Left cardiac atrium (tissue), 4 donors: ENCODE measurements around the gene PBX2. TPM values are rescaled to one million over a fixed set of nuclear protein-coding genes. Genes with fewer than 3 reads are reported as not detected.
A peak's percentile ranks its signal among the peaks of the same experiment; 100 is the strongest.
"Not testable (repeated sequence)": the region's sequence is repeated elsewhere in the genome, so short reads cannot be mapped to it uniquely, and the experiment has no call there.

Experiments
- ATAC-seq, 2 donors: fragments of 200-7000 bp; cut with Tn5 transposase; one replicate each; pipeline ENCODE4 v1.9.1; 2020; ENCODE audit warnings: mild to moderate bottlenecking in 2 of 2, moderate library complexity in 2 of 2
- DNase-seq: peaks from one replicate; pipeline ENCODE4 v3.0.0-alpha.2; 2020
- intact Hi-C, 2 donors: fragments of 100-400 bp; cut with DNase I; formaldehyde crosslinking; loops; one replicate each; pipeline versions ENCODE4 v1.14.1 to v1.15.1; 2022 to 2023
- total RNA-seq, 2 donors: library from RNA; stranded (reverse); fragmentation: NEBNext Ultra II Directional; extraction: Animal tissue kit (Norgen Biotek cat#: 25700); gene quantifications; one replicate each; pipeline ENCODE4 v1.2.1, GENCODE V29; 2021
- donor health status: DM: no; HTN: yes; CAD: no.
- donor health status: DM: no; HTN: yes; CAD: no; lungs with severe emphysema.
- donor health status: DM: yes; HTN: yes; CAD: no.
- donor health status: Dilated cardiomyopathy.

The PBX2 gene
- total RNA-seq, 2 donors from 2014 or later: 43.7 to 47.7 TPM

DNA sequence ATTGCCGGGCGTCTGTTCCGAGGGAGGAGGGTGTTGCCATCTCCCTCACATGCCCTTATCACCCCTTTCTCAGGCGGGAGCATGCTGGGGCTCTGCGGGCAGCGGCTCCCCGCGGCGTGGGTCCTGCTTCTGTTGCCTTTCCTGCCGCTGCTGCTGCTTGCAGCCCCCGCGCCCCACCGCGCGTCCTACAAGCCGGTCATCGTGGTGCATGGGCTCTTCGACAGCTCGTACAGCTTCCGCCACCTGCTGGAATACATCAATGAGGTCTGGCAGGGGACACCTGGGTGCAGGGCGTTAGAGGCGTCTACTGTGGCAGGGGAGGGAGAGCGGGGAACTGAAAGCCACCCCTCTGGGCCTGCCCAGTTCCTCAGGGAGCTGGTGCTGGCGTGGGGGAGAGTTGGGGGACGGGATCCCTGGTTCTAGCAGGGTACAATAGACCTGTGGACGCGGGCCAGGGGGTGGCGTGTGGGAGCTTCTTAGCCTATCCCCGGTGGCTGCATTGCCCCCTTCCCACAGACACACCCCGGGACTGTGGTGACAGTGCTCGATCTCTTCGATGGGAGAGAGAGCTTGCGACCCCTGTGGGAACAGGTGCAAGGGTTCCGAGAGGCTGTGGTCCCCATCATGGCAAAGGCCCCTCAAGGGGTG, 35.4 kb downstream of the PBX2 start:
- DNase-seq (peak; percentile 72), ATAC-seq (peak; percentile 63 to 66)
- intact Hi-C loops: loop anchor here in 1 of 2 donors (2.0 kb wide), 2 partner anchors 36 to 68 kb away; no protein-coding TSS in a partner anchor

GRCh38 chr6:32153564-32154513, 36.2 kb downstream of the PBX2 start, which contains the start of gene PPT2:
Gene PPT2 (plus strand): TSS chr6:32154141. CDS start chr6:32154595, 454 bp downstream.
- DNase-seq: peak; percentile 94
- peak; percentile 88 to 91 for ATAC-seq
- intact Hi-C loops: loop anchor here in 1 of 2 donors (2.0 kb wide), 2 partner anchors 35 to 67 kb away; no protein-coding TSS in a partner anchor

DNA sequence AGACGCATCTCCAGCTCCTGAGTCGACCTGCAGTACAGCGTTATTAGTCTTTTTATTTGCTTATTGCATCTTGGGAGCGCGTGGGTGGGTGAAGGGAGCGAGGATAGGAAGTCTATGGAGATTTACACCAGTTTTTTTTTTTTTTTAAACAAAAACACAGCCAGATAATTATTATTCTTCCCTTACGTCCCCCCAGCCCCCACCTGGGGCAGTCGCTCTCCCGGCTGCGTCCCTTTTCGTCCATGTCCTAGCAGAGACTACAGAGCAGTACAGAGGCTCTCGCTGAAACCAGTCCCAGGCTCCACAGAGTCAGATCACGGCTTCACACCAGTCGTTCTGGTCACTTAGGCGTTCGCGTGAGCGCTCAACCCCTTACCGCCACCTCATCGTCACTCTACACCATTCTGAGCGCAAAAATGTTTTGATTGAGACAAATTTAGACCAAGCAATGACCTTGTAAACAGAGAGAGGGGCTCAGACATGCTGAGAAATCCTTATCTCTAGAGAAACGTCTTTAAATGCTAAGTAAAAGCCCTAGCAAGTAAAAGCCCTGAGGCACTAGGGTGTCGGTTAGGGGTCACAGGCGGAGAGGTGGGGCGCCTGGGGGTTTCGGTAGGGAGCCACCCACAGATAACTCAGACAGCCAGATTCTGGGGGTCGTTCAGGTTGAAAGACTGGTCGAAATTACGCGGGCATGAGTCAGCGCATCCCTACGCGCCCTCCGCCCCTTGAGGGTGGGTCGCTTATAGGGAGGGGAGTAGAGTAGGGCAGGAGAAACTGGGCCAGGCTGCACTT, 37.0 kb downstream of the PBX2 start:
- intact Hi-C loops: no loop called here
- peak; percentile 31 to 53 for ATAC-seq
- peak; percentile 46 for DNase-seq

DNA sequence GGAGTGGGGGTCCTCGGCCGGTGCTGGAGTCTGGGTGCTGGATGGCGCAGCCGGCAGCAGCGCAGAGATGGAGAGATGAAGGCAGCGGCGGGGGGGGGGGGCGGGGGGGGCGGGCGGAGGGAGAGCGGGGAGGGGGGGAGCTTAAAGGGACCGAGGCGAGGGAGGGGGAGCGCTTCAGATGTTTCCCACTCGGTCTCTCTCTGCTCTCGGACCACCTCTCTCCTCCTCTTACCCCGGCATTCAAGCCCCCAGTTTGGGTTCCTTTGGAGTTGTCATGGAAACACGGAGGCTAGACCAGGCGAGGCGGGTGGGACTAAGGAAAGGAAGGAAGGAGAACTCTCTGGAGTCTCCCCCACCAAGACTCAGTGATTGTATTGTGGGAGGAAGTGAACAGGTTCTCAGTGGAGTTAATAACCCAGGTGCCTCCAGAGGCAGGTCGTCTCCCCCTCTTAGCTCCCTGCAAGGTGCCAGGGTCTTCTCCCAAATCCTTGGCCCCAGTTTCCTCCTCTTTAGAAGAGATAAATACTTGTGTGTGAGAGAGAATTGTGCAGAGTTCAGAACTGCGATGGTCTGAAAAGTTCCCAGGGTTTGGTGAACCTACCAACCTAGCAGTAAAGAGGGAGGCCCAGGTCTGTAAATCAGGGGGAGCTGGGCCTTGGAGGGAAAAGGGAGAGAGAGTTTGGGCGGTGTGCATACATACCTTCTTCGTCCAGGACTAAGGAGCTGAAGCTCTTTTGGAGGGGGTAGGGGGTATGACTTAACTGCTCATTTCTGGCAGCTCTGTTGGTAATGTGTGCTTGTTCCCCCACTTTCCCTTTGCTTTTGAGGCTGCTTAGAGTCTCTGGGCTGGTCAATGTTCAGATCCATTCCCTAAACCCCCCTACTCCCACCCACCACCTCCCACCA, 37.9 kb downstream of the PBX2 start, which contains the start of gene PRRT1:
TSS of gene PRRT1 (minus strand) at position 77 of the 906 bp plus-strand sequence. CDS start 112 bp downstream, outside the sequence.
- no peak for ATAC-seq
- no peak for DNase-seq
- intact Hi-C loops: no loop called here

DNA sequence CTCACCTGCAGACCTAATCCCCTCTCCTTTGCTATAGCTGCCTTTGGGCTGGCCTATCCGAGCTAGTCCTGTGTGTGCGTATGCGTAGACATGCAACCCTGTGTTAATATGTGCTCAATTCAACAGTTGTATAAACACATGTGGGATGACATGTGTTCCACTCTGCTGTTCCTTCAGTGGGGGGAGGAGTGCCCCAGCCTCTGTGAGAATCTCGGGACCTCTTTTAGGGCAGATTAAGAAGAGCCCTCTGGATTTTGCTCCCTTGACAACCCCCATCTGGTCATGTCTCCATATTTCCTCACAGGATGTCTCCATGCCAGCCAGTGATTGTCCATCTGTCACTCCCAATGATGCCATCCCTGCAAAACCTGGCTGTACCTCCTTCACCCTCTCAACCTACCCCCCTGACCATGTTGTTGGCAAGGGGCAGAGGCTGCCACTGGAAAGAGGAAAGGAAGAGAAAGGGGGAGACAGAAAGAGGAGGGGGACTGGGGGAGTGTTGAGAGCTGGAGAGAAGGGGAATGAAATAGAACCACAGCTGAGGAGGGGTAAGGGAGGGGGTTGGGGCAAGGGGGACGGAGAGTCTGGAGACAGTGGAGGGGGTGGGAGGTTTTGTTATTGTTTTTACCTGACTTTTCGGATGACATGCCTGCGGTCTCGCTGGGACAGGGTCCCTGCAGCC, 38.7 kb downstream of the PBX2 start:
- DNase-seq: no peak
- intact Hi-C loops: no loop called here
- ATAC-seq: no peak

DNA sequence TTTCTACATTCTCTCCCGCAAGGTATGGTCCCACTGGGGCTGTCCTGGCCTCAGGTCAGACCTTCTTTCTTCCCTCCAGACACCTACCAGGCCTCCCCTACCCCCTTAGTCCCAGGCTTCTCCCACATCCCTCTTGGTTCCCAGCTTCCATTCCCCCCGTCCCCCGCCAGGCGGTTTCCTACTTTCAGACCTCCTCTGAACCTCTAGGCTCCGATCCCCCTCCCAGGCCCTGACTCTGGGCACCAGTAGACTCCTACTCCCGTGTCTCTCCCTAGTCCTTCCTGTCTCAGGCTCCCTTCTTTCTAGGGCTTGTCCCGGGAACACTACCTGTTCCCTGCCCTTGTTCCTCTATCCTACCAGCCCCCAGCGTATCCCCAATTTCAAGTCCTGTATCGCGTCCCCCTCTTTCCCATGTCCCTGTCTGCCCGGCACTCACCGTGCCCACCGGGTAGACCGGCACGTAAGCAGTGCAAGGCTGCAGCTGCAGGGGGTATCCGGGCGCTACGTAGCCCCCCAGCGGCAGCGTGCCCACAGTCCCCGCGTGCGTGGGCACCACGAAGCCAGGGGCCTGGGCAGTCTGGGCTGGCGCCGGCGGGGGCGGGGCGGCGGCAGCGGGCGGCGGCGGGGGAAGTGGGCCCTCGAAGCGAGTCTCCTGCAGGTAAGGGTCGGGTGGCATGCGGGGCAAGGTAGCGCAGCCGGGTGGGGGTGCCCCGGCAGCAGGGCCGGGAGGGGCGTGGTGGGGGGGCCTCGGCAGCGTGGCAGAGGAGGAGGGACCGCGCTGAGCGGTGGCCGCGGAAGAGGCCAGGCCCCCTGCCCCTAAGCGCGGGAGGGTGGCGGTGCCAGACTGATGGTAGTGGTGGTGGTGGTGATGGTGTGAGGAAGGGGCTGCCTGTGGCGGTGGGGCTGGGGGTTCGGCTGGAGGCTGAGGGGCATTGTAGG, 39.8 kb downstream of the PBX2 start:
- DNase-seq: no peak
- intact Hi-C loops: no loop called here
- no peak for ATAC-seq

GRCh38 chr6:32149092-32149755, 40.8 kb downstream of the PBX2 start:
- no peak for DNase-seq
- ATAC-seq: no peak
- intact Hi-C loops: no loop called here

DNA sequence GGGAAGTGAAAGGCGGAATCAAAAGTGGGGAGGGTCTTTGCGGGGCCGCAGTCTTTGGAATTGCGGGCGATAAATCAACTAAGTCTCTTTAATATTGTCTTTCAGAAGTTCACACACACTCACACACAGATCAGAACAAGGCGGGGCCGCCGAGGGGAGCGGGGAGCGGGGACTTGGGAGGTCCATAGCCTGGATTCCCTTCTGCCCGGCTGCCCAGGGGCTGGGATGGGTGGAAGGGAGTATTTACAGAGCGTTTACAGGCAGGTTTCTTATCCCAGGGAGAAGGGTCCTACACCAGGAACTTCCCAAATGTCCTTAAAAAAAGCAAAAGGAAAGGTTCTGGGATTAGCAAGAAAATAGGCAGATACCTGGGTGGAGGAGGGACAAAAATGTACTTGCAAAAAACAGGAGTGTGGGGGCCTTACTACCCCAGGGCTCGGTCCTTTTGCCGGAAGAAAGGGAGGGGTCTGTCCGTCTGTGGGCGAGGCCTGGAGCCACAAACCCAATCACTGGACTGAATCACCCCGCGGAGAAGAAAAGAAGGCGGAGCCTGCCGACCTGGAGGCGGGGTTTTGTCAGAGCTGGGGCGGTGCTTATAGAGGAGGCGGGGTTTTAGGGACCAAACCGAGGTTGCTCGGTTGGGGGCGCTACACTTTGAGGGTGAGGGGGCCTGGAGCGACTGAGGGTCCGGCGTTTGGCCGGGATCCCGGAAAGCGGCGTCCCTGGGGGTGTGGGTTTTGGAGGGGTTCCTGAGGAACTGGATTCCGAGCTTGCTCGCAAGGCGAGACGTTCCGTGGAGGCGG, 41.5 kb downstream of the PBX2 start:
- DNase-seq: peak; percentile 80
- ATAC-seq: peak; percentile 28 to 75
- intact Hi-C loops: no loop called here

GRCh38 chr6:32147401-32148132, 42.4 kb downstream of the PBX2 start:
- intact Hi-C loops: no loop called here
- DNase-seq (no peak), ATAC-seq (no peak)

DNA sequence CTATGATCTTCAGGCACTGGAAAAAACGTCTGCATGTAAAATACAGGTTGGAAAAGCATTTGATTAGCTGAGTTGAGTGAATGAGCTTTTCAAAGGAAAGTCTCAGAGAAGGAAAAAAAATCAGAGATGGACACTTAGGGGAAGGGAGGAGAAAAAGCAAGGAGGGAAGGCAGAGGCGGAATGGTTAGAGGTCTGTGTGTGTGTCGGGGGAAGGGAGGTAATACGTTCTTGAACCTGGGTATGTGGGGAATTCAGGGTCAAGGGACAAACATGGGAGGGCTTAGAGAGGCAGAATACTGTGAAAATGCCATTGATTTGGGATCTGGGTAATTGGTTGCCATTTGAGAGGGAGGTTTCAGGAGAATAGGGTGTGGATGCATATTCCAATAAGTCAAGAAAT, 43.3 kb downstream of the PBX2 start:
- intact Hi-C loops: no loop called here
- DNase-seq (no peak), ATAC-seq (no peak)

- DNase-seq (no peak), ATAC-seq (no peak)
- intact Hi-C loops: no loop called here
Measured at GRCh38 chr6:32146287-32146686, 43.7 kb downstream of the PBX2 start.

GRCh38 chr6:32144238-32144637, 45.8 kb downstream of the PBX2 start:
- ATAC-seq, intact Hi-C loops, DNase-seq: not testable (repeated sequence)

- intact Hi-C loops: no loop called here
- DNase-seq (no peak), ATAC-seq (peak in 1 of 2 donors; percentile 44)
Measured at GRCh38 chr6:32140420-32141046, 49.5 kb downstream of the PBX2 start.

GRCh38 chr6:32139590-32139989, 50.4 kb downstream of the PBX2 start:
- intact Hi-C loops: no loop called here
- ATAC-seq: no peak
- DNase-seq: no peak
